GM12875 (cell line): ENCODE measurements around the gene GSPT2.
A peak's percentile ranks its signal among the peaks of the same experiment; 100 is the strongest.
"Not testable (repeated sequence)": the region's sequence is repeated elsewhere in the genome, so short reads cannot be mapped to it uniquely, and the experiment has no call there.

ENCODE experiments used
- H3K4me3 ChIP-seq: one replicate; pipeline ENCODE4 v1.5.1; 2011; ENCODE audit warnings: low read depth, low read length, control low read depth
- CTCF ChIP-seq: IDR thresholded peaks from 2 replicates; pipeline ENCODE4 v1.5.1; 2011; ENCODE audit warnings: low read depth, mild to moderate bottlenecking, control low read depth, inconsistent platforms, low read length, moderate library complexity, borderline replicate concordance; ENCODE audit not compliant: insufficient read depth

Gene GSPT2

GRCh38 chrX:51743179-51743957, at the start of gene GSPT2:
Gene GSPT2, plus strand, starts transcription at chrX:51743442. Its CDS starts 185 bp downstream, at chrX:51743627.
- peak within 1 kb of the TSS; percentile 84 for H3K4me3 ChIP-seq
- no peak for TF ChIP-seq CTCF

GRCh38 chrX:51694254-51694653, 49.0 kb upstream of the GSPT2 start:
- TF ChIP-seq CTCF, result no peak
- no peak overlapping the region for H3K4me3 ChIP-seq

- no peak for TF ChIP-seq CTCF
- H3K4me3 ChIP-seq, result no peak overlapping the region
These were observed 45.8 kb upstream of the GSPT2 start for GRCh38 chrX:51697397-51697796.

GRCh38 chrX:51710277-51711164, 32.7 kb upstream of the GSPT2 start, which contains the start of gene CENPVL1:
Gene CENPVL1, plus strand, starts transcription at chrX:51710512. Its CDS starts 0 bp downstream, at chrX:51710512.
- H3K4me3 ChIP-seq, result not testable (repeated sequence)

GRCh38 chrX:51712943-51713647, 30.1 kb upstream of the GSPT2 start:
- H3K4me3 ChIP-seq, result not testable (repeated sequence)

- no peak overlapping the region for H3K4me3 ChIP-seq
- TF ChIP-seq CTCF, result no peak
These were observed 15.0 kb upstream of the GSPT2 start for GRCh38 chrX:51728202-51728601.

- TF ChIP-seq CTCF, result no peak
- H3K4me3 ChIP-seq, result no peak overlapping the region
These were observed 6.2 kb upstream of the GSPT2 start for GRCh38 chrX:51737091-51737490.
